Esophagus muscularis mucosa (tissue), 4 donors: ENCODE results near the gene DIDO1.

Experiments
- EP300 ChIP-seq: sonication (generic); formaldehyde crosslinking; IDR thresholded peaks from one replicate; pipeline ENCODE4 v1.6.1; 2017; ENCODE audit warnings: antibody characterized with exemption
- POLR2A ChIP-seq: fragments of 450-650 bp; IDR thresholded peaks from one replicate; pipeline ENCODE4 v1.6.1; 2017; ENCODE audit warnings: antibody characterized with exemption, moderate library complexity, mild to moderate bottlenecking, low read depth
- POLR2AphosphoS5 ChIP-seq, 2 donors: sonication (generic); formaldehyde crosslinking; IDR thresholded peaks; one replicate each; pipeline ENCODE4 v1.6.1; 2017; ENCODE audit warnings: antibody characterized with exemption in 2 of 2
- TF ChIP-seq, protein P1 (sequence below), 3 experiments: fragments of 200-600 bp in 2 of 3; fragments of 450-650 bp in 1 of 3; sonication (generic) in 2 of 3; IDR thresholded peaks; one replicate each; pipeline ENCODE4 v1.5.1; 2017 to 2019; ENCODE audit warnings: antibody characterized with exemption in 3 of 3, mild to moderate bottlenecking in 2 of 3, moderate library complexity in 1 of 3

DNA sequence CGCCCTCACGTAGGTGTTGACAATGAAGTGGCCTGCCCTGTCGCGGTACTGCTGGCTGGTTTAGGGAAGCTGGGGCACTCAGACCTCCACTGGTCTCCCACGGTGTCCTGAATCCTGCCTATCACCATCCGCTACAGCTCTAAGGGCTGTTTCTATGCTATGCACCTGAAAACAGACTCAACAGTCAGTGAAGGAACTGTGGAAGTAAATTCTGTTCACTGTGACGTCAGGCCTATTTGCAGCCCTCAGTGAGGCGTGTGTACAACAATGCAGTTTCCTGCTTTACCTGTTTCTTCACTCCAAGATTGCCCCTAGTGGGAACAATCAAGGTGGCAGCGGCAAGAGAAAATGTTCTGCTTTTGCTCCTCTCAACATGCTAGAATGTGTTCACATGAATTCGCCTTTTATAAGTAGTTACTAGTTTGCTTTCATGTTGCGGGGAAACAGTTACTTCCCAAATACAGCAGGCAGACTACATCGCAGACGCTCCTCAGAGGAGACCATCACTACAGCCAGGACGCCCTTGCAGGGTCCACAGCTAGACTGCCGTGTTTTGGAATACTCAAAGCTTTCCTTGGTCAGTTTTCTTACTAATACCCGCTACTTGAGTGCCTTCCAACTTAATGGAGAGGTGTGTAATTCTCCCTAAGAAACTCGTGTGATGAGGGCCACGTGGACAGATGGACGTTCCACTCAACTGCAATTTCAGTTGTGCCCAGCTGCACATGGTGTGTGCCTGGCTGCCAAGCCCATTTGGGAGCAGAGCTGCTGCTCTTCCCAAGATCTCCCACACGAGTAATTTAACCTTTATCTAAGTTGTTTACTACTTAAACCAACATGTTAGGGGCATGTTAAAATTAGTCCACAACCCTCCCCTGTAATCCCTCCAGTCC lies 25.4 kb downstream of the DIDO1 start:
- TF ChIP-seq, protein P1, sequence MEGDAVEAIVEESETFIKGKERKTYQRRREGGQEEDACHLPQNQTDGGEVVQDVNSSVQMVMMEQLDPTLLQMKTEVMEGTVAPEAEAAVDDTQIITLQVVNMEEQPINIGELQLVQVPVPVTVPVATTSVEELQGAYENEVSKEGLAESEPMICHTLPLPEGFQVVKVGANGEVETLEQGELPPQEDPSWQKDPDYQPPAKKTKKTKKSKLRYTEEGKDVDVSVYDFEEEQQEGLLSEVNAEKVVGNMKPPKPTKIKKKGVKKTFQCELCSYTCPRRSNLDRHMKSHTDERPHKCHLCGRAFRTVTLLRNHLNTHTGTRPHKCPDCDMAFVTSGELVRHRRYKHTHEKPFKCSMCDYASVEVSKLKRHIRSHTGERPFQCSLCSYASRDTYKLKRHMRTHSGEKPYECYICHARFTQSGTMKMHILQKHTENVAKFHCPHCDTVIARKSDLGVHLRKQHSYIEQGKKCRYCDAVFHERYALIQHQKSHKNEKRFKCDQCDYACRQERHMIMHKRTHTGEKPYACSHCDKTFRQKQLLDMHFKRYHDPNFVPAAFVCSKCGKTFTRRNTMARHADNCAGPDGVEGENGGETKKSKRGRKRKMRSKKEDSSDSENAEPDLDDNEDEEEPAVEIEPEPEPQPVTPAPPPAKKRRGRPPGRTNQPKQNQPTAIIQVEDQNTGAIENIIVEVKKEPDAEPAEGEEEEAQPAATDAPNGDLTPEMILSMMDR (IDR thresholded peaks at IDR 0.05) = no peak
- no peak for TF ChIP-seq POLR2A
- no peak for TF ChIP-seq POLR2AphosphoS5 (IDR thresholded peaks at IDR 0.05)
- no peak for TF ChIP-seq EP300
